CD4-positive, CD25-positive, alpha-beta regulatory T cell (primary cell): Measurements from ENCODE around the gene PELO. TPM values are rescaled to one million over a fixed set of nuclear protein-coding genes. Genes with fewer than 3 reads are reported as not detected.
A peak's percentile ranks its signal among the peaks of the same experiment; 100 is the strongest.

Experiments
- ATAC-seq, 2 donors: fragments of 150-1000 bp; cut with Tn5 transposase; one replicate each; pipeline ENCODE4 v1.10.0; 2021; ENCODE audit warnings: low read depth in 2 of 2, moderate number of reproducible peaks in 2 of 2, moderate library complexity in 1 of 2
- DNase-seq, 3 donors: peaks; one replicate each; pipeline versions ENCODE4 v3.0.0 to v3.0.0-alpha.2; 2012 to 2022; ENCODE audit warnings: mixed read lengths in 1 of 3
- H3K27ac ChIP-seq: one replicate; pipeline ENCODE4 v1.7.0; 2013; ENCODE audit warnings: mild to moderate bottlenecking, low read length; ENCODE audit not compliant: insufficient read depth, poor library complexity, severe bottlenecking
- H3K27me3 ChIP-seq: one replicate; pipeline ENCODE4 v1.7.0; 2013; ENCODE audit warnings: low read length; ENCODE audit not compliant: control insufficient read depth, insufficient read depth
- H3K36me3 ChIP-seq: one replicate; pipeline ENCODE4 v1.7.0; 2013; ENCODE audit warnings: mild to moderate bottlenecking, low read length, moderate library complexity; ENCODE audit not compliant: control insufficient read depth, insufficient read depth
- H3K4me1 ChIP-seq: 2 replicates; pipeline ENCODE4 v1.7.0; 2013; ENCODE audit warnings: mild to moderate bottlenecking, low read length; ENCODE audit not compliant: insufficient read depth, control insufficient read depth, poor library complexity, severe bottlenecking
- H3K4me3 ChIP-seq: one replicate; pipeline ENCODE4 v1.7.0; 2013; ENCODE audit warnings: low read depth, mild to moderate bottlenecking, low read length, moderate library complexity
- H3K9me3 ChIP-seq, 2 experiments: 1 replicate in 1 of 2; 2 replicates in 1 of 2; pipeline ENCODE4 v1.7.0; 2013; ENCODE audit warnings: low read length in 2 of 2, mild to moderate bottlenecking in 1 of 2, moderate library complexity in 1 of 2; ENCODE audit not compliant: control insufficient read depth in 2 of 2
- H3K27ac Mint-ChIP-seq, 3 donors: one replicate each; pipeline ENCODE4 v1.8.0; 2020 to 2022; ENCODE audit warnings: mild to moderate bottlenecking in 3 of 3, mixed read lengths in 3 of 3, moderate library complexity in 2 of 3
- H3K27me3 Mint-ChIP-seq: one replicate; pipeline ENCODE4 v1.8.0; 2022; ENCODE audit warnings: mild to moderate bottlenecking, mixed read lengths
- H3K36me3 Mint-ChIP-seq: one replicate; pipeline ENCODE4 v1.8.0; 2020; ENCODE audit warnings: mixed read lengths
- H3K4me1 Mint-ChIP-seq, 4 donors: one replicate each; pipeline ENCODE4 v1.8.0; 2020 to 2022; ENCODE audit warnings: mixed read lengths in 4 of 4, mild to moderate bottlenecking in 1 of 4
- H3K4me3 Mint-ChIP-seq, 4 donors: one replicate each; pipeline ENCODE4 v1.8.0; 2020 to 2022; ENCODE audit warnings: mild to moderate bottlenecking in 4 of 4, mixed read lengths in 4 of 4, moderate library complexity in 3 of 4
- H3K9me3 Mint-ChIP-seq, 7 donors: one replicate each; pipeline ENCODE4 v1.8.0; 2020 to 2022; ENCODE audit warnings: mixed read lengths in 7 of 7, mild to moderate bottlenecking in 3 of 7, moderate library complexity in 2 of 7
- polyA plus RNA-seq, 4 donors: library from polyadenylated mRNA; unstranded; fragments of 300-500 nt; fragmentation: Illumina TruSeq; gene quantifications; one replicate each; pipeline ENCODE4 v1.2.3, GENCODE V29; 2021
- total RNA-seq: library from RNA; stranded (reverse); gene quantifications from one replicate; pipeline ENCODE4 v1.2.3, GENCODE V29; 2022

The PELO gene
- total and polyA plus RNA-seq, 5 donors from 2014 or later = 3.8 to 6.1 (median 4.3) TPM

GRCh38 chr5:52760695-52761366 lies 26.9 kb upstream of the PELO start:
- Histone ChIP-seq H3K4me3 (no peak overlapping the region), H3K4me1 (no peaks in the 10 kb centered on the region), H3K27ac (no peak overlapping the region), H3K9me3 (peaks cover 0 to 2% of the 10 kb centered on the region in 2 experiments), H3K27me3 (no peaks in the 10 kb centered on the region), H3K36me3 (no peaks in the 10 kb centered on the region)
- DNase-seq (no peak), ATAC-seq (no peak)
- H3K36me3 Mint-ChIP-seq = no peaks in the 10 kb centered on the region
- H3K27ac Mint-ChIP-seq = no peak overlapping the region
- H3K4me1 Mint-ChIP-seq = no peaks in the 10 kb centered on the region
- H3K9me3 Mint-ChIP-seq = peaks cover 0 to 2% (median 0%) of the 10 kb centered on the region in 7 donors
- H3K27me3 Mint-ChIP-seq = peaks cover 4% of the 10 kb centered on the region
- H3K4me3 Mint-ChIP-seq = no peak overlapping the region

DNA sequence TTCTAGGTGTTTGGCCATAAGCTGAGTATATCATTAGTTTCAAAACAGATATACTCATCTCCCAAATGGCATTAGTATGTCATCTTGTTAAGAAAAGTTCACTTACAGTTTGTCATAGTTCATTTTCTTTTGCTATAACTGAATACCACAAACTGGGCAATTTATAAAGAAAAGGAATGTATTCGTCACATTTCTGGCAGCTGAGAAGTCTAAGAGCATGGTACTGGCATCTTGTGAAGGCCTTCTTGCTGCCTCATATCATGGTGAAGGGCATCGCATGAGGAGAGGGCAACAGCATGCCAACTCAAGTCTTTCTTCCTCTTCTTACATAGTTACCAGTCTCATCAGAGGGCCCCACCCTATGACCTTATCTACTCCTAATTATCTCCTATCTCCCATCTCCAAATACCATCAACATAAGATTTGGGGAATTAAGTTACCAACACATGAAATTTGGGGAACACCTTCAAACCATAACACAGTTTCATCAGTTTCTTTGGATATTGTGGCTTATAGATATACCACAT lies 20.4 kb upstream of the PELO start:
- no peak overlapping the region for H3K4me3 ChIP-seq
- DNase-seq (no peak), ATAC-seq (no peak)
- H3K4me1 ChIP-seq = no peaks in the 10 kb centered on the region
- Mint-ChIP-seq H3K4me3 (no peak overlapping the region), H3K9me3 (no peaks in the 10 kb centered on the region), H3K27me3 (peaks cover 4% of the 10 kb centered on the region), H3K4me1 (peaks cover 0 to 10% (median 1%) of the 10 kb centered on the region in 4 donors), H3K36me3 (no peaks in the 10 kb centered on the region), H3K27ac (no peak overlapping the region)
- no peaks in the 10 kb centered on the region for H3K36me3 ChIP-seq
- no peak overlapping the region for H3K27ac ChIP-seq
- H3K9me3 ChIP-seq = peaks cover 0 to 2% of the 10 kb centered on the region in 2 experiments
- H3K27me3 ChIP-seq = peaks cover 2% of the 10 kb centered on the region

DNA sequence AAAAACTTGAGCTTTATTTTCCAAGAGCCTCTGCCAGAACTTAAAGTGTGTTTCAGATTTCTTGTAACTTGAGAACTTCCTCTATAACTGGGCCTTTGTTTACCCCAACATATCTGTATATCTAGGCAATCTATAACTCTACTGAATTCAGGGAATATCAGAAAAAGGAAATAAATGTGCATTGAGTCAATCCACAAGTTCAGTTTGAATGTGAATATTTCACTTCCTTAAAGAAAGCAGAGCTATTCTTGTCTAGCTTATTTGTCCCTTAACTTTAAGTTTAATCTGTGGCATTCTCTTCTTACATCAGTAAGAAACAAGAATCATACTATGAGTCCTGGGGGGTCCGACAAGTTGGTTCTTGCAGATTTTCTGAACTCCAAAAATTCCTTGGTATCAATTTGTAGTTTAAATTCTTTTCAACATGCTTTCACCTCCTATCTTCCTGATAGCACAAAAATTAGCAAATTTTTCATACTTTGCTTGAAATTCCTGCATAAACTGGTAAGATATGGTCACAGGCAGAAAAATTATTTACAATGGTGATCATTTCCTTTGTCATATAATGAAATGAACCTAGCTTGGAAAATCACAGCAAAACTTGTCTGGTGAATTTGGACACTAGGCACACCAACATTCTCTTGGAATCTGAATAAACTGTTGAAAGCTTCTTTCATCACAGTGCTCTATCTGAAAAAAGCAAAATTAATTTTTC lies 19.8 kb upstream of the PELO start:
- no peak overlapping the region for H3K4me3 Mint-ChIP-seq
- no peaks in the 10 kb centered on the region for H3K36me3 Mint-ChIP-seq
- ATAC-seq (no peak), DNase-seq (no peak)
- no peaks in the 10 kb centered on the region for H3K4me1 ChIP-seq
- H3K36me3 ChIP-seq = no peaks in the 10 kb centered on the region
- H3K27me3 Mint-ChIP-seq = peaks cover 6% of the 10 kb centered on the region
- H3K9me3 Mint-ChIP-seq = no peaks in the 10 kb centered on the region
- no peak overlapping the region for H3K27ac Mint-ChIP-seq
- H3K27ac ChIP-seq = no peak overlapping the region
- peaks cover 0 to 11% (median 1%) of the 10 kb centered on the region in 4 donors for H3K4me1 Mint-ChIP-seq
- peaks cover 0 to 2% of the 10 kb centered on the region in 2 experiments for H3K9me3 ChIP-seq
- no peak overlapping the region for H3K4me3 ChIP-seq
- peaks cover 2% of the 10 kb centered on the region for H3K27me3 ChIP-seq

DNA sequence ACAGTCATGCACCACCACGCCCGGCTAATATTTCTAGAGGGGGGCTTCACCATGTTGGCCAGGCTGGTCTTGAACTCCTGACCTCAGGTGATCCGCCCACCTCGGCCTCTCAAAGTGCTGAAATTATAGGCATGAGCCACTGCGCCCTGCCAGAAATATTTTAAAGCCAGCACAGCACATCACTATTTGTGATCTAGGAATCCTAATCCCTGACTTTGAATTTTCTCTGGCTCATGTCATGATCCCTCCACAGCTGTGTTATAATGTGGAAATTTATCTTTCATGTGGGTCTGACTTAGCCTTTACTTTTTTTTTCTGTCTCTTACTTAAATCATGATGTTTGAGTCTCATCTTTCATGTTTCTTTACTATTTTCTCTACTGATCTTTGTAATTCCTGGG lies 18.7 kb upstream of the PELO start:
- Histone ChIP-seq H3K27me3 (peaks cover 2% of the 10 kb centered on the region), H3K36me3 (no peaks in the 10 kb centered on the region), H3K4me3 (no peak overlapping the region), H3K9me3 (peaks cover 0 to 2% of the 10 kb centered on the region in 2 experiments), H3K4me1 (no peaks in the 10 kb centered on the region), H3K27ac (no peak overlapping the region)
- Mint-ChIP-seq H3K36me3 (no peaks in the 10 kb centered on the region), H3K27me3 (peaks cover 6% of the 10 kb centered on the region), H3K27ac (no peak overlapping the region), H3K4me3 (no peak overlapping the region), H3K9me3 (no peaks in the 10 kb centered on the region), H3K4me1 (peaks cover 0 to 11% (median 2%) of the 10 kb centered on the region in 4 donors)
- DNase-seq (no peak), ATAC-seq (no peak)

DNA sequence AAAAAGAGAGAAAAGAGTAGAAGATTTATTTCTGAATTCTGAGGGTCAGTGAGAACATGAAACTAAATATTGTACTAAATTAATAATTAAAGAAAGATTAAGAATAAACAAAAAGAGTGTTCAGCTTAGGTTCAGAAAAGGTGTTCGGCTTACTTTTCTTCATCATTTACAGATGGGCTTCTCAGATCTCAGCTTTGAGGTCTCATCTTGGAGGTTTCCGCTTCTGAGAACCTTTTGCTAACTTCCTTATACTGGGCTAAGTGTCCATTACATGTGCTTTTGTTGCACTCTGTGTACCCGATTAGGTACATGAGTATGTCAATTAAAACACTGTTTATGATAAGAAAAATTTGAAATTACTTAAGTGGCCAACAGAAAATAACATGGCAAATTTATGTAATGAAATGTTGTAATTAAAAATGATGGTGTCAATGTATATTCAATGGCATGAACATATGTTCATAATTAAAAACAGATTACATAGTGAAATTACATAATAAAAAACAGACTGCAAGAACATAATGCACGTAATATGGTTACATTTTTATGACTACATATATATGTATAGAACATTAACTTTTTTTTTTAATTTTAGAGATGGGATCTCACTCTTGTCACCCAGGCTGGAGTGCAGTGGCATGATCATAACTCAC lies 17.3 kb upstream of the PELO start:
- DNase-seq (no peak), ATAC-seq (no peak)
- no peaks in the 10 kb centered on the region for H3K36me3 ChIP-seq
- no peak overlapping the region for H3K4me3 ChIP-seq
- Mint-ChIP-seq H3K4me3 (no peak overlapping the region), H3K27ac (no peak overlapping the region), H3K4me1 (peaks cover 0 to 11% (median 3%) of the 10 kb centered on the region in 4 donors), H3K9me3 (peaks cover 0 to 3% (median 0%) of the 10 kb centered on the region in 7 donors), H3K27me3 (peaks cover 12% of the 10 kb centered on the region), H3K36me3 (no peaks in the 10 kb centered on the region)
- H3K27ac ChIP-seq = no peak overlapping the region
- peaks cover 2% of the 10 kb centered on the region for H3K27me3 ChIP-seq
- no peaks in the 10 kb centered on the region for H3K9me3 ChIP-seq
- H3K4me1 ChIP-seq = no peaks in the 10 kb centered on the region

DNA sequence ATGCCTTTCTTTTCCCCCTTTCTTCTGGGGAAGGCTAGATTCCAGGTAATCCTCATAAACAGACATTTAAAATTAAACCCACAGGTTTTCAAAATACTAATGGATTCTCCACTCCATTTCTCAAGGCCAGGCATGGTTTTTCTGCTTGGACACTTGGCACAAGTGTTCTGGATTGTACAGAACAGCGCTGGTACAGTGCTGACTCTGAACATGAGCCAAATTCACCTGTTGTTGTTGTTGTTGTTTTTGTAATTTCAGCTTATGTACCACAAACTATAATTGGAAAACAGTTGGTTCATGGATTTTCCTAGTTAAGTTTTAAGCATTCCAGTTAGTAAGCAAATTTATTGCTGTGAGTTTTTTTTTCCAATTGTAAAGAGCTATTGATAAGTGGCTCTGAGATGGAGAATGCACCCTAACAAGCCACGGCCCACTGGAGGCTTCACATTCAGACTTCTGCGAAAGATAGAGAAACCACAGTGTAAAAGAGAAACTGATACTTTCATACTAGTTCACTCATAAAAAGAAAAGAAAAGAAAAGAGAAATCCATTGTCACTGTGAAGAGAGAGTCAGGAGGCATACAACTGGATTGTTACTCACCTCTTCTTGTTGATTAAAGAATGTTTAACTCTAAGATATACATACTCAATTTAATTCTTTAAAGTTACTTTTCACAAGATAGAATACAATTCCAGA lies 16.2 kb upstream of the PELO start:
- Mint-ChIP-seq H3K27me3 (peaks cover 12% of the 10 kb centered on the region), H3K4me3 (no peak overlapping the region), H3K9me3 (peaks cover 0 to 3% (median 0%) of the 10 kb centered on the region in 7 donors), H3K27ac (no peak overlapping the region), H3K4me1 (peaks cover 0 to 11% (median 7%) of the 10 kb centered on the region in 4 donors), H3K36me3 (no peaks in the 10 kb centered on the region)
- no peaks in the 10 kb centered on the region for H3K4me1 ChIP-seq
- H3K36me3 ChIP-seq = no peaks in the 10 kb centered on the region
- H3K27ac ChIP-seq = no peak overlapping the region
- H3K27me3 ChIP-seq = peaks cover 2% of the 10 kb centered on the region
- ATAC-seq (no peak), DNase-seq (peak in 1 of 3 donors; percentile 61)
- no peaks in the 10 kb centered on the region for H3K9me3 ChIP-seq
- H3K4me3 ChIP-seq = no peak overlapping the region

DNA sequence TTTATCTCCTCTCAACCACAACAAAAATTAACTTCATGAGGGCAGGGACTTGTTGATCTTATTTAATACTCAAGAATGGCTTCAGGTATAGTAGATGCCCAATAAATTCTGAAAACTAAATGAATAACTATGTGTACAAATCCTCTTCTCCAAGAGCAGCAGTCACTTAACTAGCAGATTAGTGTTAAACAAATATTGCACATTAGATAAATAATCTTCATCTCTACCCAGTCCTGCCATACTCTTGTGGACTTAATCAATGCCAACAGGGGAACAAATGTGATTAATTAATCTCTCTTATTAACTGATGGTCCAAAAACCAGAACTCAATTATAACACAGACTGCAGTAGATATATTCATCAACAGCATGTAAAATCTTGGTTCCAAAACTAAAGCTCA lies 15.0 kb upstream of the PELO start:
- ATAC-seq (no peak), DNase-seq (no peak)
- no peak overlapping the region for H3K4me3 ChIP-seq
- peaks cover 0 to 3% (median 0%) of the 10 kb centered on the region in 7 donors for H3K9me3 Mint-ChIP-seq
- no peak overlapping the region for H3K27ac Mint-ChIP-seq
- peaks cover 12% of the 10 kb centered on the region for H3K27me3 Mint-ChIP-seq
- H3K9me3 ChIP-seq = no peaks in the 10 kb centered on the region
- H3K4me1 ChIP-seq = no peaks in the 10 kb centered on the region
- no peaks in the 10 kb centered on the region for H3K36me3 ChIP-seq
- no peaks in the 10 kb centered on the region for H3K36me3 Mint-ChIP-seq
- no peak overlapping the region for H3K27ac ChIP-seq
- H3K27me3 ChIP-seq = peaks cover 2% of the 10 kb centered on the region
- H3K4me3 Mint-ChIP-seq = no peak overlapping the region
- H3K4me1 Mint-ChIP-seq = peaks cover 0 to 11% (median 7%) of the 10 kb centered on the region in 4 donors
